GM18502 (cell line): ENCODE measurements around the gene GET3.
"Not testable (repeated sequence)": the region's sequence is repeated elsewhere in the genome, so short reads cannot be mapped to it uniquely, and the experiment has no call there.

ENCODE experiments used
- ATAC-seq: cut with Tn5 transposase; IDR thresholded peaks from one replicate; pipeline ENCODE4 v1.9.1; 2021; ENCODE audit warnings: mild to moderate bottlenecking; ENCODE audit not compliant: unreplicated experiment, poor library complexity

Gene GET3

GRCh38 chr19:12713304-12713703 lies 24.0 kb upstream of the GET3 start:
- ATAC-seq = not testable (repeated sequence)

- ATAC-seq = no peak
These were observed 22.2 kb upstream of the GET3 start for GRCh38 chr19:12715102-12715501.

GRCh38 chr19:12715929-12716328 lies 21.4 kb upstream of the GET3 start:
- ATAC-seq = no peak

GRCh38 chr19:12720296-12720695 lies 17.0 kb upstream of the GET3 start:
- ATAC-seq = no peak

- ATAC-seq = no peak
These were observed 16.2 kb upstream of the GET3 start for GRCh38 chr19:12720851-12721655.

GRCh38 chr19:12721656-12722565 lies 15.4 kb upstream of the GET3 start:
- peak; percentile 31 for ATAC-seq

GRCh38 chr19:12722566-12723380 lies 14.5 kb upstream of the GET3 start:
- peak; percentile 80 for ATAC-seq

- ATAC-seq = no peak
These were observed 14.0 kb upstream of the GET3 start for GRCh38 chr19:12723381-12723640.

GRCh38 chr19:12723641-12724426 lies 13.5 kb upstream of the GET3 start, which contains the start of gene TNPO2:
Gene TNPO2, minus strand, starts transcription at chr19:12723932. Its CDS starts 2,955 bp downstream, at chr19:12720977.
- ATAC-seq = no peak

GRCh38 chr19:12725612-12726011 lies 11.7 kb upstream of the GET3 start:
- ATAC-seq = not testable (repeated sequence)

- ATAC-seq = no peak
These were observed 10.3 kb upstream of the GET3 start for GRCh38 chr19:12726988-12727316.

- no peak for ATAC-seq
These were observed 9.4 kb upstream of the GET3 start for GRCh38 chr19:12727745-12728433.

- ATAC-seq = no peak
These were observed 7.2 kb upstream of the GET3 start for GRCh38 chr19:12730064-12730463.

GRCh38 chr19:12731337-12731736 lies 6.0 kb upstream of the GET3 start:
- ATAC-seq = no peak

- ATAC-seq = no peak
These were observed 3.7 kb upstream of the GET3 start for GRCh38 chr19:12733369-12734214.

- ATAC-seq = no peak
These were observed 596 bp downstream of the GET3 start for GRCh38 chr19:12737835-12738351.

GRCh38 chr19:12745166-12745897 lies 8.0 kb downstream of the GET3 start:
- ATAC-seq = no peak

GRCh38 chr19:12748489-12748888 lies 11.2 kb downstream of the GET3 start:
- ATAC-seq = no peak
